ENCODE results near the gene KRTAP5-3.
"Not testable (repeated sequence)": the region's sequence is repeated elsewhere in the genome, so short reads cannot be mapped to it uniquely, and the experiment has no call there.

KRTAP5-3 gene

GRCh38 chr11:1589996-1590395, 18.3 kb downstream of the KRTAP5-3 start:
- no peak for DNase-seq (ENCODE audit: low read depth)
- no peak overlapping the region for H3K4me3 ChIP-seq (ENCODE audit: low read depth, low read length)
- TF ChIP-seq, protein P1, sequence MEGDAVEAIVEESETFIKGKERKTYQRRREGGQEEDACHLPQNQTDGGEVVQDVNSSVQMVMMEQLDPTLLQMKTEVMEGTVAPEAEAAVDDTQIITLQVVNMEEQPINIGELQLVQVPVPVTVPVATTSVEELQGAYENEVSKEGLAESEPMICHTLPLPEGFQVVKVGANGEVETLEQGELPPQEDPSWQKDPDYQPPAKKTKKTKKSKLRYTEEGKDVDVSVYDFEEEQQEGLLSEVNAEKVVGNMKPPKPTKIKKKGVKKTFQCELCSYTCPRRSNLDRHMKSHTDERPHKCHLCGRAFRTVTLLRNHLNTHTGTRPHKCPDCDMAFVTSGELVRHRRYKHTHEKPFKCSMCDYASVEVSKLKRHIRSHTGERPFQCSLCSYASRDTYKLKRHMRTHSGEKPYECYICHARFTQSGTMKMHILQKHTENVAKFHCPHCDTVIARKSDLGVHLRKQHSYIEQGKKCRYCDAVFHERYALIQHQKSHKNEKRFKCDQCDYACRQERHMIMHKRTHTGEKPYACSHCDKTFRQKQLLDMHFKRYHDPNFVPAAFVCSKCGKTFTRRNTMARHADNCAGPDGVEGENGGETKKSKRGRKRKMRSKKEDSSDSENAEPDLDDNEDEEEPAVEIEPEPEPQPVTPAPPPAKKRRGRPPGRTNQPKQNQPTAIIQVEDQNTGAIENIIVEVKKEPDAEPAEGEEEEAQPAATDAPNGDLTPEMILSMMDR (IDR thresholded peaks at IDR 0.05; ENCODE audit: control insufficient read depth, extremely low read depth, insufficient read depth) = no peak

DNA sequence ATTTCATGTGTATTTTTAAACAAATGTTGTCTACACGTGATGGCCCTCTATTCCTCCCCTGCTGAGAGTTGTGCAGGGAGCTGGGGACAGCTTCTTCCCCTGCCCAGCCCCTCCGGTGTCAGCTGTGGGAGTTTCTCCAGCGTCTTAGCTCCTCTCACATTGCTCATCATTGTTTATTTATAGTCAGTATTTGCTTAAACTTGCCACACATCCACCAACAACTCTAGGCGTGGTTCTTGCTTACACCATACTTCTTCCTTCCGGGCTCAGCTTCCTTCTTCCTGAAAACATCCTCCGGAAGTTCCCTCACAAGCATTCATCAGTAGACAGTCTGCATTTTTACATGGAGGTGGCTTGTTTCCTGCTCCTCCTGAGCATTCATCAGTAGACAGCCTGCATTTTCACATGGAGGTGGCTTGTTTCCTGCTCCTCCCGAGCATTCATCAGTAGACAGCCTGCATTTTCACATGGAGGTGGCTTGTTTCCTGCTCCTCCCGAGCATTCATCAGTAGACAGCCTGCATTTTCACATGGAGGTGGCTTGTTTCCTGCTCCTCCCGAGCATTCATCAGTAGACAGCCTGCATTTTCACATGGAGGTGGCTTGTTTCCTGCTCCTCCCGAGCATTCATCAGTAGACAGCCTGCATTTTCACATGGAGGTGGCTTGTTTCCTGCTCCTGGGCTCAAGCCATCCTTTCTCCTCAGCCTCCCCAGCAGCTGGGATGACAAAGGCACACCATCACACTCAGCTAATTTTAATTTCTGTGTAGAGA, 18.9 kb downstream of the KRTAP5-3 start:
- H3K4me3 ChIP-seq (ENCODE audit: low read depth, low read length); DNase-seq (ENCODE audit: low read depth): not testable (repeated sequence)

GRCh38 chr11:1586699-1587098, 21.6 kb downstream of the KRTAP5-3 start:
- TF ChIP-seq, protein P1 (IDR thresholded peaks at IDR 0.05; ENCODE audit: control insufficient read depth, extremely low read depth, insufficient read depth) = no peak
- DNase-seq (ENCODE audit: low read depth) = no peak
- H3K4me3 ChIP-seq (ENCODE audit: low read depth, low read length) = no peak overlapping the region

DNA sequence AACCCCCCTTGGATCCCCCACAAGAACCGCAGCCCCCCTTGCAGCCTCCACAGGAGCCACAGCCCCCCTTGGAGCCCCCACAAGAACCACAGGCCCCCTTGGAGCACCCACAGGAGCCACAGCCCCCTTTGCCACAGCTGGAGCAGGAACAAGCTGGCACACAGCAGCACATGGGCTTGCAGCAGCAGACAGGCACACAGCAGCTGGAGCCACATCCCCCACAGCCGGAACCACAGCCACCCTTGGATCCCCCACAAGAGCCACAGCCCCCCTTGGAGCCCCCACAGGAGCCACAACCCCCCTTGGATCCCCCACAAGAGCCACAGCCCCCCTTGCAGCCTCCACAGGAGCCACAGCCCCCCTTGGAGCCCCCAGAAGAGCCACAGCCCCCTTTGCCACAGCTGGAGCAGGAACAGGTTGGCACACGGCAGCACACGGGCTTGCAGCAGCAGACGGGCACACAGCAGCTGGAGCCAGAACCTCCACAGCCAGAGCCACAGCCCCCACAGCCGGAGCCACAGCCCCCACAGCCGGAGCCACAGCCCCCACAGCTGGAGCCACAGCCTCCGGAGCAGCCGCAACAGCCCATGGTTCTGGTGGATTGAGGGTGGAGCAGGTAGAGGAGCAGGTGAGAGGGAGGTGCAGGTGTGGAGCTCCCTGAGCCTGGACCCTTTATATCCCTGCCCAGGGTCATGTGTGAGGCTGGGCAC, 23.4 kb downstream of the KRTAP5-3 start, which contains the start of gene KRTAP5-1:
KRTAP5-1 (minus strand) TSS at position 623 of the 710 bp plus-strand sequence; CDS start at position 589, 34 bp downstream.
- H3K4me3 ChIP-seq (ENCODE audit: low read depth, low read length); DNase-seq (ENCODE audit: low read depth): not testable (repeated sequence)

DNA sequence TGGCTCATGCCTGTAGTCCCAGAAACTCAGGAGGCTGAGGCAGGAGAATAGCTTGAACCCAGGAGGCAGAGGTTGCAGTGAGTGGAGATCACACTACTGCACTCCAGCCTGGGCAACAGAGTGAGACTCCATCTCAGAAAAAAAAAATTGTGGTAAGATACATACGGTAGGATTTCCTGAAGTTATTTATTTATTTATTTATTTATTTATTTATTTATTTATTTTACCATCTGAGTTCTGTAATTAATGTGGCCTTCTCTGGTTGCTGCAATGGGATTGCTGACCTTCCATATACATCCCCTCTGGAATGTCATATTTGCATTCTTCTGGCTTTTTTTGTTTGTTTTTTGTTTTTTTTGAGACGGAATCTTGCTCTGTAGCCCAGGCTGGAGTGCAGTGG, 25.4 kb downstream of the KRTAP5-3 start:
- not testable (repeated sequence) for H3K4me3 ChIP-seq (ENCODE audit: low read depth, low read length); DNase-seq (ENCODE audit: low read depth)

- TF ChIP-seq, protein P1 (IDR thresholded peaks at IDR 0.05; ENCODE audit: control insufficient read depth, extremely low read depth, insufficient read depth) = no peak
- H3K4me3 ChIP-seq (ENCODE audit: low read depth, low read length) = no peak overlapping the region
- DNase-seq (ENCODE audit: low read depth) = no peak
Observed at GRCh38 chr11:1581976-1582375, 26.3 kb downstream of the KRTAP5-3 start.

GRCh38 chr11:1576825-1577224, 31.4 kb downstream of the KRTAP5-3 start:
- no peak overlapping the region for H3K4me3 ChIP-seq (ENCODE audit: low read depth, low read length)
- TF ChIP-seq, protein P1 (IDR thresholded peaks at IDR 0.05; ENCODE audit: control insufficient read depth, extremely low read depth, insufficient read depth) = no peak
- DNase-seq (ENCODE audit: low read depth) = no peak

GRCh38 chr11:1575756-1576155, 32.5 kb downstream of the KRTAP5-3 start:
- H3K4me3 ChIP-seq (ENCODE audit: low read depth, low read length) = not testable (repeated sequence)

GRCh38 chr11:1574933-1575242, 33.4 kb downstream of the KRTAP5-3 start:
- H3K4me3 ChIP-seq (ENCODE audit: low read depth, low read length) = no peak overlapping the region
- no peak for DNase-seq (ENCODE audit: low read depth)
- TF ChIP-seq, protein P1 (IDR thresholded peaks at IDR 0.05; ENCODE audit: control insufficient read depth, extremely low read depth, insufficient read depth) = no peak

More at GRCh38 chr11:1575756-1576155, 32.5 kb downstream of the KRTAP5-3 start:
- not testable (repeated sequence) for DNase-seq (ENCODE audit: low read depth)

Data from LNCaP clone FGC (cell line).